Pancreas (tissue), 10 donors: ENCODE measurements around the gene GGN. TPM values are rescaled to one million over a fixed set of nuclear protein-coding genes. Genes with fewer than 3 reads are reported as not detected.

ENCODE experiments used
- ATAC-seq, 4 donors: fragments of 200-7000 bp; cut with Tn5 transposase; one replicate each; pipeline versions ENCODE4 v1.8.0 to v1.9.1; 2020; ENCODE audit warnings: mild to moderate bottlenecking in 4 of 4, moderate library complexity in 4 of 4
- DNase-seq, 6 donors: peaks; one replicate each; pipeline ENCODE4 v3.0.0-alpha.2; 2020
- FAIRE-seq: peaks from 2 replicates; lab custom pipeline; 2012; peaks lifted over from hg19 to GRCh38; lab: Jason Lieb, UNC
- H3K27ac ChIP-seq, 4 donors: fragments of 200-600 bp; sonication (generic); 1 replicate in 3 of 4; 2 replicates in 1 of 4; pipeline versions ENCODE4 v1.5.0 to v1.8.0; 2020
- H3K27me3 ChIP-seq, 4 donors: fragments of 200-600 bp; one replicate each; pipeline ENCODE4 v1.8.0; 2021
- H3K36me3 ChIP-seq, 3 donors: fragments of 200-600 bp; sonication (generic) in 1 of 3; one replicate each; pipeline versions ENCODE4 v1.5.0 to v1.8.0; 2020 to 2021
- H3K4me1 ChIP-seq, 3 donors: fragments of 200-600 bp; one replicate each; pipeline ENCODE4 v1.8.0; 2021
- H3K4me3 ChIP-seq, 4 donors: fragments of 200-600 bp; sonication (generic) in 2 of 4; one replicate each; pipeline versions ENCODE4 v1.5.0 to v1.8.0; 2020 to 2021
- H3K9me3 ChIP-seq, 4 donors: fragments of 200-600 bp; one replicate each; pipeline ENCODE4 v1.8.0; 2021
- CTCF ChIP-seq, 4 donors: fragments of 200-600 bp; sonication (generic) in 3 of 4; IDR thresholded peaks; one replicate each; pipeline versions ENCODE4 v1.5.0 to v1.8.0; 2021; ENCODE audit warnings: antibody characterized with exemption in 4 of 4
- WGBS, 2 donors: extraction: QIAGEN DNeasy Blood & Tissue Kit; methylation state at CpG; one replicate each; pipeline ENCODE4 v1.1.7; 2013; 5-methylcytosine and 5-hydroxymethylcytosine counted together
- intact Hi-C, 3 donors: fragments of 100-400 bp; cut with DNase I; formaldehyde crosslinking; loops; one replicate each; pipeline versions ENCODE4 v1.11.1 to v1.14.2; 2022
- polyA plus RNA-seq, 2 donors: library from polyadenylated mRNA; stranded (reverse); fragments of 200-250 nt; gene quantifications; one replicate each; pipeline ENCODE4 v1.2.3, GENCODE V29; 2013
- total RNA-seq, 6 donors: library from RNA; stranded (reverse); fragmentation: NEBNext Ultra II Directional in 4 of 6; extraction: Animal tissue kit (Norgen Biotek cat#: 25700) in 4 of 6; gene quantifications; one replicate each; pipeline versions ENCODE4 v1.2.1 to v1.2.4, GENCODE V29; 2021 to 2023
- donor health status: healthy with polysubstance abuse.
- donor health status: DM: no; HTN: no; CAD: no; lungs with moderate emphysema.
- donor health status: DM: no; HTN: no; CAD: no.
- donor health status: control.
- donor health status: control.
- donor health status: Bipolar disorder and iron deficiency.
- donor health status: DM: yes; HTN: yes; CAD: no.
- donor health status: DM: no; HTN: no; CAD: no.
- donor health status: DM: no; HTN: no; CAD: no.
- donor health status: DM: yes; HTN: yes; CAD: no.

Gene GGN
- total and polyA plus RNA-seq, 8 donors, result 0.23 to 2.2 (median 0.29) TPM; not detected in 2

GRCh38 chr19:38360839-38361631 is 26.8 kb downstream of the GGN start:
- Histone ChIP-seq H3K36me3 (no peaks in the 10 kb centered on the region), H3K27ac (no peak overlapping the region), H3K4me3 (peak overlapping the region; percentile 34 to 76 (median 52)), H3K27me3 (peaks cover 0 to 12% (median 0%) of the 10 kb centered on the region in 4 donors), H3K4me1 (peaks cover 0 to 2% (median 0%) of the 10 kb centered on the region in 3 donors), H3K9me3 (no peaks in the 10 kb centered on the region)
- FAIRE-seq, result no peak
- 19 to 24% methylated on average over 19 to 23 of the region's 23 CpGs for WGBS, 2 donors
- DNase-seq, result no peak
- no peak for TF ChIP-seq CTCF (IDR thresholded peaks at IDR 0.05)
- intact Hi-C loops, result no loop called here
- peak in 3 of 4 donors; percentile 2 to 7 (median 4) for ATAC-seq

GRCh38 chr19:38360351-38360750 is 27.5 kb downstream of the GGN start:
- TF ChIP-seq CTCF (IDR thresholded peaks at IDR 0.05), result no peak
- Histone ChIP-seq H3K27me3 (peaks cover 0 to 12% (median 0%) of the 10 kb centered on the region in 4 donors), H3K4me1 (peaks cover 0 to 2% (median 0%) of the 10 kb centered on the region in 3 donors), H3K9me3 (no peaks in the 10 kb centered on the region), H3K36me3 (no peaks in the 10 kb centered on the region), H3K27ac (no peak overlapping the region), H3K4me3 (no peak overlapping the region)
- WGBS, 2 donors, result 65 to 69% methylated on average over 9 of the region's 9 CpGs
- intact Hi-C loops, result no loop called here
- FAIRE-seq (no peak), DNase-seq (no peak), ATAC-seq (no peak)

GRCh38 chr19:38359242-38360021 is 28.4 kb downstream of the GGN start:
- Histone ChIP-seq H3K4me1 (peaks cover 0 to 2% (median 0%) of the 10 kb centered on the region in 3 donors), H3K36me3 (no peaks in the 10 kb centered on the region), H3K4me3 (no peak overlapping the region), H3K27me3 (peaks cover 0 to 12% (median 0%) of the 10 kb centered on the region in 4 donors), H3K9me3 (no peaks in the 10 kb centered on the region), H3K27ac (no peak overlapping the region)
- ATAC-seq (no peak), FAIRE-seq (no peak), DNase-seq (peak in 1 of 6 donors; percentile 20)
- intact Hi-C loops, result no loop called here
- WGBS, 2 donors, result 35 to 45% methylated on average over 15 to 18 of the region's 18 CpGs
- no peak for TF ChIP-seq CTCF (IDR thresholded peaks at IDR 0.05)

- intact Hi-C loops, result no loop called here
- Histone ChIP-seq H3K36me3 (no peaks in the 10 kb centered on the region), H3K4me3 (no peak overlapping the region), H3K4me1 (peaks cover 0 to 2% (median 0%) of the 10 kb centered on the region in 3 donors), H3K27me3 (peaks cover 0 to 12% (median 0%) of the 10 kb centered on the region in 4 donors), H3K9me3 (no peaks in the 10 kb centered on the region), H3K27ac (no peak overlapping the region)
- DNase-seq (no peak), FAIRE-seq (no peak), ATAC-seq (no peak)
- 28 to 33% methylated on average over 5 of the region's 5 CpGs for WGBS, 2 donors
- no peak for TF ChIP-seq CTCF (IDR thresholded peaks at IDR 0.05)
Measured at GRCh38 chr19:38358071-38358470, 29.8 kb downstream of the GGN start.
